IMR-90 (cell line): ENCODE data around the gene ZXDC.

Experiments used
- BHLHE40 ChIP-seq: fragments of 150-350 bp; IDR thresholded peaks from 2 replicates; pipeline ENCODE4 v1.6.1; 2016; ENCODE audit warnings: mild to moderate bottlenecking, low read depth, low read length
- CEBPB ChIP-seq: IDR thresholded peaks from 2 replicates; pipeline ENCODE4 v1.6.1; 2012; ENCODE audit warnings: low read depth, low read length, improper control_type of control experiment
- CHD1 ChIP-seq: IDR thresholded peaks from 2 replicates; pipeline ENCODE4 v1.6.1; 2012; ENCODE audit warnings: low read depth, low read length, improper control_type of control experiment
- CTCF ChIP-seq: conservative IDR thresholded peaks from 2 replicates; pipeline ENCODE4 v1.5.1; 2012; ENCODE audit warnings: mild to moderate bottlenecking, low read depth, low read length, improper control_type of control experiment
- ELK1 ChIP-seq: fragments of 150-350 bp; IDR thresholded peaks from 2 replicates; pipeline ENCODE4 v1.6.1; 2016; ENCODE audit warnings: low read depth, mild to moderate bottlenecking, low read length, moderate library complexity, borderline replicate concordance
- MAZ ChIP-seq: IDR thresholded peaks from 2 replicates; pipeline ENCODE4 v1.6.1; 2012; ENCODE audit warnings: low read depth, mild to moderate bottlenecking, low read length, improper control_type of control experiment, moderate library complexity, borderline replicate concordance
- MXI1 ChIP-seq: IDR thresholded peaks from 2 replicates; pipeline ENCODE4 v1.6.1; 2012; ENCODE audit warnings: low read depth, mild to moderate bottlenecking, low read length, moderate library complexity, borderline replicate concordance
- POLR2A ChIP-seq: IDR thresholded peaks from 2 replicates; pipeline ENCODE4 v1.6.1; 2012; ENCODE audit warnings: mild to moderate bottlenecking, low read depth, low read length
- RAD21 ChIP-seq: IDR thresholded peaks from 2 replicates; pipeline ENCODE4 v1.6.1; 2012; ENCODE audit warnings: low read length, improper control_type of control experiment
- RCOR1 ChIP-seq: IDR thresholded peaks from 2 replicates; pipeline ENCODE4 v1.6.1; 2012; ENCODE audit warnings: mild to moderate bottlenecking, low read length, improper control_type of control experiment; ENCODE audit not compliant: insufficient replicate concordance
- SMC3 ChIP-seq: fragments of 150-350 bp; IDR thresholded peaks from 2 replicates; pipeline ENCODE4 v1.6.1; 2016; ENCODE audit warnings: low read depth, mild to moderate bottlenecking, antibody characterized with exemption, low read length, moderate library complexity
- USF2 ChIP-seq: fragments of 150-350 bp; IDR thresholded peaks from 2 replicates; pipeline ENCODE4 v1.6.1; 2017; ENCODE audit warnings: mild to moderate bottlenecking, antibody characterized with exemption, low read length, low read depth

GRCh38 chr3:126512916-126513650 is 37.4 kb upstream of the ZXDC start:
- TF ChIP-seq CTCF (no peak), POLR2A (no peak), CEBPB (no peak), RAD21 (no peak), RCOR1 (no peak), MXI1 (no peak), USF2 (no peak), SMC3 (no peak), CHD1 (no peak), MAZ (no peak), ELK1 (no peak), BHLHE40 (no peak)
